Right lobe of liver (tissue), 6 donors: Measurements from ENCODE around the gene DDA1. TPM values are rescaled to one million over a fixed set of nuclear protein-coding genes. Genes with fewer than 3 reads are reported as not detected.
A peak's percentile ranks its signal among the peaks of the same experiment; 100 is the strongest.

Source experiments
- ATAC-seq, 4 donors: fragments of 200-7000 bp; cut with Tn5 transposase; one replicate each; pipeline ENCODE4 v1.9.1; 2020; ENCODE audit warnings: mild to moderate bottlenecking in 4 of 4, moderate library complexity in 4 of 4
- DNase-seq, 3 donors: peaks; one replicate each; pipeline ENCODE4 v3.0.0-alpha.2; 2020
- H3K27ac ChIP-seq, 3 donors: fragments of 200-600 bp; one replicate each; pipeline ENCODE4 v1.8.0; 2022
- H3K27me3 ChIP-seq, 2 donors: fragments of 200-600 bp; one replicate each; pipeline ENCODE4 v1.8.0; 2022
- H3K36me3 ChIP-seq, 4 donors: fragments of 200-600 bp; sonication (generic) in 1 of 4; one replicate each; pipeline versions ENCODE4 v1.5.1 to v1.8.0; 2017 to 2022; ENCODE audit warnings: control low read depth in 1 of 4
- H3K4me1 ChIP-seq, 4 donors: fragments of 200-600 bp; sonication (generic) in 1 of 4; one replicate each; pipeline versions ENCODE4 v1.5.1 to v1.8.0; 2017 to 2022; ENCODE audit warnings: control low read depth in 1 of 4
- H3K4me3 ChIP-seq, 3 donors: fragments of 200-600 bp; one replicate each; pipeline ENCODE4 v1.8.0; 2022
- H3K9me3 ChIP-seq, 4 donors: fragments of 200-600 bp; sonication (generic) in 1 of 4; one replicate each; pipeline versions ENCODE4 v1.5.1 to v1.8.0; 2017 to 2022; ENCODE audit warnings: control low read depth in 1 of 4
- CTCF ChIP-seq, 4 donors: fragments of 200-600 bp in 3 of 4; fragments of 450-650 bp in 1 of 4; IDR thresholded peaks; one replicate each; pipeline versions ENCODE4 v1.5.1 to v1.8.0; 2016 to 2022; ENCODE audit warnings: antibody characterized with exemption in 4 of 4, mild to moderate bottlenecking in 2 of 4
- POLR2A ChIP-seq: fragments of 450-650 bp; IDR thresholded peaks from one replicate; pipeline ENCODE4 v1.6.1; 2017; ENCODE audit warnings: antibody characterized with exemption, mild to moderate bottlenecking
- WGBS: methylation state at CpG from one replicate; pipeline ENCODE4 v1.1.6; 2018; ENCODE audit warnings: low coverage, low lambda C conversion rate; ENCODE audit not compliant: insufficient coverage; ENCODE audit errors: missing lambda C conversion rate; 5-methylcytosine and 5-hydroxymethylcytosine counted together
- intact Hi-C, 2 donors: fragments of 100-400 bp; cut with DNase I; formaldehyde crosslinking; loops; one replicate each; pipeline versions ENCODE4 v1.11.2 to v1.14.1; 2022
- total RNA-seq, 6 experiments: library from RNA; depleted of rRNA in 2 of 6; stranded (reverse); fragments of >200 nt in 2 of 6; fragmentation: NEBNext Ultra II Directional in 3 of 6; extraction: Animal tissue kit (Norgen Biotek cat#: 25700) in 3 of 6; gene quantifications; one replicate each; pipeline versions ENCODE4 v1.1.0 to v1.2.4, GENCODE V29; 2016 to 2023
- donor health status: DM: no; HTN: yes; CAD: no.
- donor health status: DM: no; HTN: no; CAD: no.
- donor health status: DM: no; HTN: no; CAD: no.
- donor health status: DM: no; HTN: yes; CAD: no.
- donor health status: DM: no; HTN: yes; CAD: no.

Gene DDA1
- total RNA-seq, 6 experiments from 2014 or later: 10.4 to 23.4 (median 14.1) TPM

GRCh38 chr19:17300992-17301619, 8.3 kb upstream of the DDA1 start:
- peaks cover 0 to 2% (median 0%) of the 10 kb centered on the region in 4 donors for H3K36me3 ChIP-seq
- H3K27ac ChIP-seq: no peak overlapping the region
- WGBS: 90% methylated on average over 2 of the region's 51 CpGs
- H3K4me3 ChIP-seq: no peak overlapping the region
- H3K27me3 ChIP-seq: no peaks in the 10 kb centered on the region
- ATAC-seq (no peak), DNase-seq (no peak)
- H3K4me1 ChIP-seq: peaks cover 0 to 22% (median 10%) of the 10 kb centered on the region in 4 donors
- no peaks in the 10 kb centered on the region for H3K9me3 ChIP-seq
- TF ChIP-seq CTCF (IDR thresholded peaks at IDR 0.05) (no peak), POLR2A (no peak)
- intact Hi-C loops: no loop called here

- 30% methylated on average over 2 of the region's 29 CpGs for WGBS
- peaks cover 0 to 31% (median 15%) of the 10 kb centered on the region in 4 donors for H3K4me1 ChIP-seq
- ATAC-seq (no peak), DNase-seq (peak in 1 of 3 donors; percentile 62)
- H3K9me3 ChIP-seq: no peaks in the 10 kb centered on the region
- H3K4me3 ChIP-seq: peak overlapping the region; percentile 87 to 95 (median 92)
- peak overlapping the region; percentile 58 to 77 (median 71) for H3K27ac ChIP-seq
- no peaks in the 10 kb centered on the region for H3K27me3 ChIP-seq
- intact Hi-C loops: no loop called here
- H3K36me3 ChIP-seq: peaks cover 0 to 2% (median 0%) of the 10 kb centered on the region in 4 donors
- no peak for TF ChIP-seq CTCF (IDR thresholded peaks at IDR 0.05)
- TF ChIP-seq POLR2A: no peak
Measured at GRCh38 chr19:17302391-17303166, 6.8 kb upstream of the DDA1 start.

- Histone ChIP-seq H3K27ac (peak within 1 kb of the TSS; percentile 58 to 77 (median 71)), H3K9me3 (no peaks in the 10 kb centered on the region), H3K27me3 (no peaks in the 10 kb centered on the region), H3K4me3 (peak within 1 kb of the TSS; percentile 87 to 95 (median 92)), H3K36me3 (peaks cover 0 to 2% (median 0%) of the 10 kb centered on the region in 4 donors), H3K4me1 (peaks cover 0 to 31% (median 15%) of the 10 kb centered on the region in 4 donors)
- peak; percentile 72 to 83 (median 77) for ATAC-seq
- 8% methylated on average over 3 of the region's 52 CpGs for WGBS
- peak; percentile 71 for TF ChIP-seq POLR2A
- peak; percentile 65 to 83 (median 71) for TF ChIP-seq CTCF (IDR thresholded peaks at IDR 0.05)
- intact Hi-C loops: no loop called here
- peak; percentile 97 to 99 (median 99) for DNase-seq
Measured at GRCh38 chr19:17303167-17303939, 6.0 kb upstream of the DDA1 start, which contains the start of gene ABHD8. ABHD8 (minus strand) TSS chr19:17303425; CDS start chr19:17301616, 1,809 bp downstream.

- no peak overlapping the region for H3K4me3 ChIP-seq
- TF ChIP-seq CTCF (IDR thresholded peaks at IDR 0.05) (no peak), POLR2A (no peak)
- H3K27ac ChIP-seq: peak overlapping the region in 2 of 3 donors; percentile 16 to 36
- ATAC-seq: no peak
- H3K36me3 ChIP-seq: peaks cover 0 to 2% (median 0%) of the 10 kb centered on the region in 4 donors
- WGBS: 33% methylated on average over 1 of the region's 12 CpGs
- no peaks in the 10 kb centered on the region for H3K9me3 ChIP-seq
- intact Hi-C loops: no loop called here
- H3K4me1 ChIP-seq: peaks cover 0 to 31% (median 15%) of the 10 kb centered on the region in 4 donors
- DNase-seq: no peak
- no peaks in the 10 kb centered on the region for H3K27me3 ChIP-seq
Measured at GRCh38 chr19:17303940-17304267, 5.5 kb upstream of the DDA1 start.
